ENCODE data around the gene ADCY3.

DNA sequence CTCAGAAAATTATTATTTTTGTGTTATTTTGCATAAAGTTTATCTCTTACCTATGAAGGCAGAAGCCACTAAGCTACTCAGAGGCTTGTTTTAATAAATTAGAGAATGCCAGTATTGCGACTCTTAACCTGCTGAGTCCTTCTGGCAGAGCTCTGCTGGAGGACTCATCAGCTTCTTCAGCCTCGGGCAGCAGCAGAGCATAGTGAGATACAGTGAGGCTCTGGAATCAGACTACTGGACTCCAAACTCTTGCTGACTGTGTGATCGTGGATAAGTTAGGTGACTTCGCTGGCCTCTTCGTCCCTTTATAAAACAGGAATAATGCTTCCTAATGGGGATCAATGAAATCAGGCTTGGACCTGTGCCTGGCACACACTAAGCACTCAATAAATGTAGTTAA lies 128.6 kb downstream of the ADCY3 start:
- TF ChIP-seq, protein P1, sequence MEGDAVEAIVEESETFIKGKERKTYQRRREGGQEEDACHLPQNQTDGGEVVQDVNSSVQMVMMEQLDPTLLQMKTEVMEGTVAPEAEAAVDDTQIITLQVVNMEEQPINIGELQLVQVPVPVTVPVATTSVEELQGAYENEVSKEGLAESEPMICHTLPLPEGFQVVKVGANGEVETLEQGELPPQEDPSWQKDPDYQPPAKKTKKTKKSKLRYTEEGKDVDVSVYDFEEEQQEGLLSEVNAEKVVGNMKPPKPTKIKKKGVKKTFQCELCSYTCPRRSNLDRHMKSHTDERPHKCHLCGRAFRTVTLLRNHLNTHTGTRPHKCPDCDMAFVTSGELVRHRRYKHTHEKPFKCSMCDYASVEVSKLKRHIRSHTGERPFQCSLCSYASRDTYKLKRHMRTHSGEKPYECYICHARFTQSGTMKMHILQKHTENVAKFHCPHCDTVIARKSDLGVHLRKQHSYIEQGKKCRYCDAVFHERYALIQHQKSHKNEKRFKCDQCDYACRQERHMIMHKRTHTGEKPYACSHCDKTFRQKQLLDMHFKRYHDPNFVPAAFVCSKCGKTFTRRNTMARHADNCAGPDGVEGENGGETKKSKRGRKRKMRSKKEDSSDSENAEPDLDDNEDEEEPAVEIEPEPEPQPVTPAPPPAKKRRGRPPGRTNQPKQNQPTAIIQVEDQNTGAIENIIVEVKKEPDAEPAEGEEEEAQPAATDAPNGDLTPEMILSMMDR (IDR thresholded peaks at IDR 0.05 in 4 of 5, conservative IDR thresholded peaks at IDR 0.05 in 1 of 5): no peak
- no peak for TF ChIP-seq POLR2A (IDR thresholded peaks at IDR 0.05)
